Left lobe of liver (tissue), 2 donors: Measurements from ENCODE around the gene PLAAT1. TPM values are rescaled to one million over a fixed set of nuclear protein-coding genes. Genes with fewer than 3 reads are reported as not detected.

Experiments used
- ATAC-seq: fragments of 200-7000 bp; cut with Tn5 transposase; one replicate; pipeline ENCODE4 v1.9.1; 2020; ENCODE audit warnings: mild to moderate bottlenecking, moderate library complexity
- DNase-seq: peaks from one replicate; pipeline ENCODE4 v3.0.0-alpha.2; 2020; ENCODE audit warnings: low spot score
- total RNA-seq: library from RNA; stranded (reverse); gene quantifications from one replicate; pipeline ENCODE4 v1.2.1, GENCODE V29; 2021
- donor health status: DM: no; HTN: no; CAD: no; lungs with moderate emphysema.
- donor health status: DM: no; HTN: yes; CAD: no.

The PLAAT1 gene
- total RNA-seq, result not detected

DNA sequence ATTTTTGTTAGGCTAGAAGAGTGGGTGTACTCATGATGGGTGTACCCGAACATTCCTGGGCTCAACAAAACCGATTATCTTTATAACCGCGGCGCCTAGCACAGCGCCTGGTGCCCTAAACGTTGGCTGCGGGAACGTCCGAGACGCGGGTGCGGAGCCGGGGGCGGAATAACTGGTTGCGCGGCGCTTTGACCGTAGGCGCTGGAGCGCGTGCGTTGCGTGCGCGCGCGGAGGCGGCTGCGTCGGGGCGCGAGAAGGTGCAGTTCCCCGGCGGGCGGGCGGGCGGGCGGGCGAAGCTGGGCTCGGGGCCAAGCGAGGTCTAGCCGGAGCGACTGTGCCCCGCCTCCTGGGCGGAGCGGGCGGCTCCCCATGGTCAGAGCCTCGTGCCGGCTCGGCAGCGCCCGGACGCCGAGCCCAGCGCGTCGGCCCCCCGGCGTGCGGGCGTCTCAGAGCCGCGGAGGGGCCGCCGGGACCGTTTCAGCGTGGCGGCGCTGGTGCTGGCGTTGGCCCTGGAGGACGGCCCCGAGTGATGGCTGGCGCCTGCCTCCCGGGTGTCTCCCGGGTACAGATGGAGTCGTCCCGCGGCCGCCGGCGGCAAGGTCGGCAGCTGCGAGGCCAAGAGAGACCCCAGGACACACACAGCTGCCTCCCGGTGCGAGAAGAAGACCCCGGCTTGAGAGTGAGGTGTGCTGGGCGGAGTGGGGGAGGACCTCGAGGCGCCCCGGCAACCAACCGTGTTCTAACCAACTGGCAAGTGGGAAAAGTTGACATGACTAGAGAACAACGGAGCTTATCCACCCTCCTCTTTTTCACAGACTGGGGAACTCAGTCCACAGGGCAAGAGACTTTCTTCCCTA lies at the start of gene PLAAT1:
Gene PLAAT1 (plus strand): TSS at position 373 of the 857 bp plus-strand sequence. CDS start 14,429 bp downstream, outside the sequence.
- DNase-seq (peak; percentile 49), ATAC-seq (peak; percentile 82)

DNA sequence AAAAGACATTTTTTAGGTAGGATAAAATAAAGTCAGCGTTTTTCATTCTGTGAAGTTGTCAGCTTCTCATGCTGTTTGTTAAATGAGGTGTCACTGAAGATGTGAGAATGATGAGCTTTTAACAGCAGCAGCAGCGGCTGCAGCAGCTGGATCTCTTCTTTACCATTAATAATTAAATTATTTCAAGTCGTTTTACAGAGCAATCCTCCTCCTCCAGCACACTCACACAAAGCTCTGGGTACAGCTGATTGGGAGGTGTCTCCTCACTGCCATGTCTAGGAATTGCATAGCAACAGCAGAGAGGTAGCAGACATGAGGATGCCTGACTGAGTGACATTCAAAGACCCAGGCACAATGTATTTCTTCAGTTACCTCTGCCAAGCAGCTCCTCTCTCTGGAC lies 46.7 kb upstream of the PLAAT1 start:
- DNase-seq (no peak), ATAC-seq (no peak)

DNA sequence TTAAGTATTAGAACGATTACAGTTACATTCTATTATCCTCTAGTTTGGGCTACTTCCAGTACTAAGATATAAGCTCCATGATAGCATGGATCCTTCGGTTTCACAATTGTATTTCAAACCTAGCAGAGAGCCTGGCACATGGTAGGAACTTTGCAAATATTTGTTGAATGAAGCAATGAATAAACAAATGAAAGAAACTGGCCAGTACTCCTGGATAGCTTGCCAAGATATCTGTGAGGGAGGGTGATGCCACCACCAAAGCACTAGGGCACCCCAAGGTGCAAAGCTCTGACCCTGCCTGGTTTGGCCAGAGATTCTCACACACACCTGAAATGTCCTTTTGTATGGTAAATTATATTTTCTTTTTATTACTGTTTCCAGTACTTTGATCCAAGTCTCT lies 44.3 kb upstream of the PLAAT1 start:
- DNase-seq, result no peak

DNA sequence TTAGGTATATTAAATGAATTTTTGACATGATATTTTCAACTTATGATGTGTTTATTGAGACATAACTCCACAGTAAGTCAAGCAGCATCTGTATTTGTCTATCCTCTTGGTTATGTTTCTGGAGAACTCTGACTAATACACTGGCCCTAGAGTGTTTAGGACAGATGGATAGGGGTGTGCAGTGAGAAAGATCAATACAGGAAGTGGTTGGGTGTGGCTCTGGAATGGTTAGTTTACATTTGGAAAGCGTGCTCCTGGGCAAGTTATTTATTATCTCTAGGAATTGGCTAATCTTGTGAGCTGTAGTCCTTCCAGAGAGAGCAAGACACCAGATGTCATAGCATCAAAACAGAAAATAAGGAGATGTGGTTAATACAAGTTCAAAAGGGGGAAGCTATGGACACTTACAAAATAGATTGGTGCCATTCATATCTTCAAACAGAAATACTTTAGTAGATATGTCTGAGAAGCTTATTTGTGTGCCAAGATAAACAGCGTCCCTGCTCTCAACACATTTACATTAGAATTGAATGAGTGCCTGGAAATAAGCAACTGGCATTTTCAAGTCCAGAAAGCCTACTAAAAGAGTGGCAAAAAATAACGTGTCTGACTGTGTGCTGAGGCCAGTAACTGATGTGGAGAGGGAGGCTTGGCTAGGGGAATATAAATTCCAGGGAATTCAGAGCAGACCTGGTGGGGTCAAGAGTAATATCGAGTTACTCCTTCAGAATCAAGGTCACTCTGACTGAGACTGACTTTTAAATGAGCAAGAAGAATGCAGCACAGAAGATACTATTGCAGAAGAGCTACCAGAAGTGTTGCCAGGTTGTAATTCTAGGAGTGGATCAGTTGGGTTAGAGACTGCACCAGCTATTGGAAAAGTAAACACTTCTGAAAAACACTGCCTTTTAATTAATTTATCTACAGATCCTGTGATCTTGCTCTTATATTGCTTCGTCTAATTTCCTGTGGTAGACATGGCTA lies 33.4 kb upstream of the PLAAT1 start:
- DNase-seq (no peak), ATAC-seq (no peak)

More for the DNA sequence above, 44.3 kb upstream of the PLAAT1 start:
- ATAC-seq, result peak; percentile 79

DNA sequence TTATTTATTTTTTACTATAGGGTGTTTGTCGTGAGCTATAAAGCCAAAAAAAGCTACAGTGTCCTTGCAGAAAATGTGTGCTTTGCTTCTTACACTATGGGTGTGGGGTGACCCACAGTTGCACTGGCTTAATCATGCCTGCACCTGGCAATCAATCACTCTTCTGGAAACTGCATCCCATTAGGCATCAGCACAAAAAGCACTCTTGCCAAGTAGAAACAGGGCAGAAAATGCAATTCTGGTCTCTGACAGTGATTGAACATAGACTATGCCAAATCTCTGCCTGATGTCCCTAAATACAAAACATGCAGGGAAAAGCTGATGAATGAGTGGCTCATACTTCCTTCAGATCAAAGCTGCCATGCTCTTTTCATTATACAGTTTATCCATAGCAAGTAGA lies 30.4 kb upstream of the PLAAT1 start:
- no peak for ATAC-seq
- no peak for DNase-seq

DNA sequence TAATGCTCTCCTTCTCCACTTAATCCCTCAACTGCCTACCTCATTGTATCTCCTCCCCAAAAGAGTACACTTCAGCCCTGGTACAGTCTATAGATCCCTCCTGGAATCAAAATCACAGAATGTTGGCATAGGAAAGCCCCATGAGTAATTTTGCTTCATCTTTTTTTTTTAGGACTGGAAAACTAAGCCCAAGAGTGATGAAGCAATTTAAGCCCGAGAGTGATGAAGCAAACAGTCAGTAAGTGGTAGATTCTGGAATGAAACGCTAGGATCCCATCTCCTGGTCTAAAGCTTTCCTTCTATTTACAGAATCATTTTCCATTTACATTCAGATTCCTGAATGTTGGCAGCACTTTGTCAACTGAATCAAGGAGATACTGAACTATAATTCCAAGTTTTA lies 29.8 kb upstream of the PLAAT1 start:
- no peak for DNase-seq
- ATAC-seq, result no peak

DNA sequence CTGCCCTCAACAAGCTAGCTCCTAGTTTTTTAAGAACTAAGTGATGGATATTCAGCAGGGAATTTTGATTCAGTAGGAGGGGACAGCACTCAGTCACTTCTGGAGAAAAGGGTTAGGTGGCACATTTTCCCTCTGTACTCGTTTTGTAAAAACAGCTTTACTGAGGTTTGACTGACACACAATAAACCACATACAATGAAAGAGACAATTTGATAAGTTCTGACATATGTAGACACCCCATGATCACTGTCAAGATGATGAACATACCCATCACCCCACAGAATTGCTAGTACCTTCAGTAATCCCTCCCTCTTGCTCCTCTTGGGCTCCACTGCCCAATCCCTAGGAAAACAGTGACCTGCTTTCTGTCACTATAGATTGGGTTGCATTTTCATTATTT lies 29.0 kb upstream of the PLAAT1 start:
- ATAC-seq (no peak), DNase-seq (no peak)

DNA sequence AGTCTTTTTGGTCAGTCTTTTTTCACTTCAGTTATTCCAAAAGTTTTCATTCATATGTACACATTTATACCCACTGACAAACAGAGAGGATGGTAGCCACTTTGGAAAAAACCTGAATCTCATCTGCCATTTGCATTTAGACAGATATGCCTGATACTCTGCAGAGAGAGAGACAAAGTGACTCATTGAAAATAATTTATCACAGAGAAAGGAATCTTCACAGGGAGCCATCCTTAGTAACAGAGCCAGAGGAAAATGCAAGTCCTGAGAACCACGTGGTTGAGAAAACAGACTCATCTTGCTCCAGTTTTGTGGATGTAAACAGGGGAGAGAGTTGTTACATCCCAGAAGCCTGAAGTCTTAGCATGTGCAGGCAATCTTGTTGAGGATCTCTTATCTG lies 28.2 kb upstream of the PLAAT1 start:
- DNase-seq, result no peak
- ATAC-seq, result no peak

DNA sequence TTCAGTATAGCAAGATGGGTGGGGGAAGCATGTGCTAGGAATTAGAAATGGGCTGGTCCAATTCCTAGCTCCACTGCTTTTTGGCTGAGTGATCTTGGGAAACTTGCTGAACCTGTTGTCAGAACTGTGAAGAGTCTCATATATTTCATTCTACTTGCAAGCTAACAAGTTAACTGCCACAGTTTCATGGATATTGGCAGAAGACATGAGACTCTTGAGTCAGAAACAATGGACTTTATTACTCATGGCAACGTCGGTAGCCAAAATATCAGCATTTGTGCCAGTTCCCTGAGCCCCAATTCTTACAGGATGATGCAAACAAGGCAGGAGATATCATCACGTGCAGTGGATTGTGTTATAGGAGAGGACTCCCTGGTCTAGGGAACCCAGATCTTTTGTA lies 26.6 kb upstream of the PLAAT1 start:
- DNase-seq (no peak), ATAC-seq (no peak)

DNA sequence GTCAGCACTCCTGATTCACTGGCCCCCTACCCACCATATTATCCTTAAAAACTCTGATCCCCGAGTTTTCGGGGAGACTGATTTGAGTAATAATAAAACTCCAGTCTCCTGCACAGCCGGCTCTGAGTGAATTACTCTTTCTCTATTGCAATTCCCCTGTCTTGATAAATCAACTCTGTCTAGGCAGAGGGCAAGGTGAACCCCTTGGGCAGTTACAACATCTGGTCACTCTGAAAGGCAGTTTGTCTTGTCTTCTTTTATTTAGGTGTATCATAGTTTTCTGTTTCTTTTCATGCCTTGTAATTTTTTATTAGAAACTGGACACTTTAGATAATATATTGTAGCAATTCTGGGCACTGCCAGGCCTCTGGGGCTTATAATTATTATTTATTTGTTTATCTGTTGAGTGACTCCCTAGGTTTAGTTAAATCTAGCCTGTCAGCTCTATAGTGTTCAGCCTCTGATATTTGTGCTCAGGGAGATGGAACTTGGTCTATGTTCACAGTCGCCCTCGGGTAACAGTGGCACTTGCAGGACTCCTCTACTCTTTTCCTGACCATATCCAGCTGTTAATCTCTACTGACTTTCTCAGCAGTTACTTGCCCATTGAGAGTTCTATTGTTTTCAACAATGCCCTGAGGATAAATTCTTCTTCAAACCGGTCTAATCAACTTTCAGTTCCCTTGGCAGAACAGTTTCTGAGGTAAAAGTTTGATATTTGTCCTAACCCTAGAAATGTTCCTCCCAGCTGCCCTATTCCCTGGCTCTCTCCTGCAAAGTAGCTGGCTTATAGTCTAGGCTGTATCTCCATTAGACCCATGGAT lies 15.5 kb upstream of the PLAAT1 start:
- DNase-seq, result no peak
- no peak for ATAC-seq

DNA sequence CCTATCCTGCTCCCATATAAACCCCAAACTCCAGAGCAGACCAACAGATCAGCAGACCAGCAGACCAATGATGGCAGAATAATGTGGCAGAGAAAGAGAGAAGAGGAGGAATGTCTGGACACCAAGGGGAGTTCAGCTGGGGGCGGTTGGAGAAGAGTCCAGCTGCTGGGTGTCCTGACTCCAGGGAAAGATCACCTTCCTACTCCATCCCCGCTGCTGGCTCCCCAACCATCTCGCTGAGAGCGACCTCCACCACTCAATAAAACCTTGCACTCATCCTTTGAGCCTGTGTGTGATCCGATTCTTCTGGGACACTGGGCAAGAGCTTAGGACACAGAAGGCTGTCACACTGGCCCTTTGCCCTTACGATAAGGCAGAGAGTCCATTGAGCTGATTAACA lies 12.8 kb upstream of the PLAAT1 start:
- DNase-seq, result no peak
- ATAC-seq, result no peak

DNA sequence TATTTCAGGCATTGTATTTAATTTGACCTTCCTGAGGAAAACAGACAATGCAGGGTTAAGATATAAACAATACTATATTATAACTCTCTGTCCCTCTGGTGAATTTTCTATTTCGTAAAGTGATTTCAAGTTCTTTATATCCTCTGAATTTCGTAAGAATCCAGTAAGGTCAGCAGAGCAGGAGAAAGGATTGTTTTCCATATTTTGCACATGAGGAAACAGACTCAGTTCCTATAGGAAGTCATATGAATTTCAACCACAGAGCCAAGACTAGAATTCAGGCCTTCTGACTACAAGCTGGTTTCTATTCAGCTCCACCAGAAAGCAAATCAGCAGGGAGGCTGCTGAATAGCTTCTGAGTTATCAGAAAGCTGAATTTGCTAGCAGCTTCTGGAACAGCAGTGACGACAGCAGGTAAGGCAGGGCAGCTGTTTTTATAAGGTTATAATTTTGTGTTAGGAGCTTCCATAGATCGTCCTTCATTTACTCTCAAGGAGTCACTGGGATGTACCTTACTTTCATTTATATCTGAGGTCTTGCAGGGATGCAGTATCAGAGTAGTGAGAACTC lies 11.1 kb upstream of the PLAAT1 start:
- ATAC-seq, result no peak
- DNase-seq, result no peak

DNA sequence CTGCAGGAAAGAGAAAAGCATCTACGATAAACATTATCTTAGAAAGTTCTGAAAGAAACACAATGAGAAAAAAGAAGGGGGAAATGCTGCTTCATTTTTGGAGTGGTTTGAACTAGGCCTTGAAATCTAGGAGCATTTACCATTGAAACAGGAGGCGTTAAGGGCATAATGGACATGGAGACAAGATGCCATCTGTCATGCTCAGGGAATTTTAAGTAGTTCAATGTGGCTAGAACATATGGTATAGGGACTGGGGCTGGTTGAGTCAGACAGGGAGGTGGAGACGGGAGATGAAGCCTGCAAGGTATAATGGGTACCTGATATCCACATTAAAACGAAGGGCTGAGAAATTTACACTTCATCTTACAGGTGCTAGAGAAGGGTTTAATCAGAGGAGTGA lies 10.4 kb upstream of the PLAAT1 start:
- ATAC-seq, result no peak
- DNase-seq, result no peak

DNA sequence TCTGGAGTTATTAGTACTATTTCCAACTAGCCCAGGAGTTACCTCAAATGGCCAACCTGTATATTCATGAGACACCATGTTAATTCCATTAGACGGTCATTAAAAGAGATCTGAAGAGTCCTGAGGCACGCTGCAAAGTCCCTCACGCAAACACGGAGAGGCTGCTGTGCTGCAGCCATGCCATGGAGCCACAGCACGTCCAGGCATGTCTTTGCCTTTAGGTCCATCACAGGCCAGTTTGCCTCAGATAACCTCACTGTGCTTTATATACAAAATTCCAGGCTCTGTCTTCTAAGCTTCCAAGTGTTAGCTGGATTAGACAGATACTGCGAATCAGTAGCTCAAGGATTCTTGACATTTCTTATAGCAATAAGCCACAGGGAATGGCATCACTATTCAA lies 9.8 kb upstream of the PLAAT1 start:
- no peak for DNase-seq
- no peak for ATAC-seq

DNA sequence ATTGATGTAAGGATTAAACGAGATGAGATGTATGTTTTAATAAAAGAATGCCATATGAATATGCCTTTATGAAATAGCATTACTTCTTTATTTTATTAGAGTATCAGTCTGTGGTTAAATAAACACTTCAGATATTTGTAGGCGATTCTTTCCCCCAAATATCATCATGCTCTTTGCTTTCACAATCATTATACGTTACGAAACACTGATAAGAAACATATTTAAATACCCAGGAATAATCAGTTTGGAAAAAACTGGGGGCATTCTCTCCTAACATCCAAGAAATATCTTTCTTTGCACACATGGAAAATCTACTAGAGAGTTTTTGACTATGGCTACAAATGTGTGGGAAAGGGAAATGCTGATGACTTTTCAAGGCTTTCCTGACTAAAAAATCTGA lies 4.4 kb upstream of the PLAAT1 start:
- DNase-seq, result no peak
- no peak for ATAC-seq

DNA sequence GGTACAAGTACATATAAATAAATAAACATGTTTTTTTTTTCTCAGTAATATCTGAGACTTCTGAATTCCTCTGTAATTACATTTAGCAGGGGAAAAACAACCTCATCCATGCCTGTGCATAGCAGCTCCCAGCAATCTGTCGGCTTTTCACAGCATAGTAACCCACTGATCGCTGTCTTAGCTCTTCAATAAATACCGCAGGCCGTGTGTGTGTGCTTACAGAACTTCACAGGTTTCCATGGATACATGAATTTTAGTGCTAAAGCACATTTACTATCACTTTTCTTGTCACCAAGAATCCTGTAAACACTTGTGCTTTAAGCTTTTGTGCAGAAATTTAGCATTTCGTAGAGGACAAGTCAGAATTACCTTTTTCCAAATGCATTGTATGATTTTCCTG lies 4.0 kb upstream of the PLAAT1 start:
- no peak for ATAC-seq

DNA sequence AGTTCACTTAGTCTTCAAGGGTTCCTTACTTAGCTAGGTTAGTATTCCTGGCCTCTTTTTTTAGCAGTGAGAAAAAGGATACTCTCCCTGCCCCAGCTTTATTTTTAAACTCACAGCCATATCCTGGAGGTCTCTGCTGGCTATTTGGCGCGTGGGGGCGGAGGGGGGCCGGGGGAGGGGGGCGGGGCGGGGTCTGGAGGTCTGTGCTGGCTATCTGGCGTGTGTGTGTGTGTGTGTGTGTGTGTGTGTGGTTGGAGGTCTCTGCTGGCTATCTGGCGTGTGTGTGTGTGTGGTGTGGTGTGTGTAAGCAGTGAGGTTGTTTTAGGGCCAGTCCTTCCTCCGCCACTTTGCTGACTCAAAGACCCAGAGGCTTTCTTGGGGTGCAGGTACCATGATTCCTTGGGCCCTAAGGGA lies 579 bp upstream of the PLAAT1 start:
- DNase-seq, result no peak
- no peak for ATAC-seq

More for the DNA sequence above, 4.0 kb upstream of the PLAAT1 start:
- no peak for DNase-seq

DNA sequence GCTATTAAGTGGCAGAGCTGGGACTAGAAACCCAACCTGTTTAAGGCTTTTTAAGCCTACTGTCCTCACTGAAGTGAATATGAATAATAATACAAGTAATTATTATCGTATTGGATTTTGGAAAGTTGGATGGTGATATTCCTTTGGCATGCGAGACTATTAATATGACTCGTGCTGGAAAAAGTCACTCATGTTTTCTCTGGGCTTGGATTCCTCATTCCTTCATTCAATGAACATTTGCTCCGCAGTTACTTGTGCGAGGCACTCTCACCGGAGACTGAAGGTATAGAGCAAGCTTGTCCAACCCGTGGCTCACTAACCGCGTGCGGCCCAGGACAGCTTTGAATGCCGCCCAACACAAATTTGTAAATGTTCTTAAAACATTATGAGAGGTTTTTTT lies 694 bp downstream of the PLAAT1 start:
- ATAC-seq, result no peak
- no peak for DNase-seq

DNA sequence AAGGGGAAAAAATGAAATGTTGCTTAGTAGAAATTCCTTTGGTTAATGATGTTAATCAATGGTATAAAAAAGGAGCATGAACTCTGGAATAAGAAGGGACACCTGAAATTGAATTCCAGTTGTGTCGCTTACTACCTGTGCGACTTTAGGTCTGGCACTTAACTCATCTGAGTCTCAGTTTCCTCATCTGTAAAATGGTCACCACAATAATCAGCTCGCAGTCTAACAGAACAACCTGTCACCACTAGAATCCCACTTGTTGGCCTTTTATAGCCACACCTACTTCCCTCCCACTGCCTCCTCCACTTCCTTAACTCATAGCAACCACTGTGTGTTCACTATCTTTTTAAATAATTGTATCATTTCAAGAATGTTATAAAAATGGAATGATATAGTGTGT lies 2.5 kb downstream of the PLAAT1 start:
- DNase-seq, result no peak
- no peak for ATAC-seq

DNA sequence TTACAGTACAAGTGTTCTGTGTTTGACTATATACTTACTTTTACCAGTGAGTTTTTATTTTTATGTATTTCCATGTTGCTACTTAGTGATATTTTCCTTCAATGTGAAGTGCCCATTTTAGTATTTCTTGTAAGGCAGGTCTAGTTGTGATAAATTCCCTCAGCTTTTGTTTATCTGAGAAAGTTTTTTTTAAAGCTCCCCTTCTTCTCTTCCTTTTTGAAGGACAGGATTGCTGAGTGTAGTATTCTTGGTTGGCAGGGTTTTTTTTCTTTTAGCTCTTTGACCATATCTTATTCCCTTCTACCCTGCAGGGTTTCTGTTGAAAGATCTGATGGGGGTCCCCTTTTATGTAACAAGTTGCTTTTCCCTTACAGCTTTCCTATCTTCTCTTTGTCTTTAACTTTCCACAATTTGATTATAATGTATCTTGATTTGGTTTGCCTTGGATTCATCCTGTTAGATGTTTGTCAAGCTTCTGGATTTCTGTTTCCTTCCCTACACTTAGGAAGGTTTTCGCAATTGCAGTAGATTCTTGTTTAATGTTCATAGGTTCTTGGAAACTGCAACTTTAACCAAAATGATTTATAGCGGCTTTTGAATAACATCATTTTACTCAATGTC lies 7.9 kb downstream of the PLAAT1 start:
- no peak for ATAC-seq
- no peak for DNase-seq
